IPS DF 6.9 (cell line): ENCODE results near the gene ZNF277.
A peak's percentile ranks its signal among the peaks of the same experiment; 100 is the strongest.

Experiments used
- DNase-seq: peaks from one replicate; pipeline ENCODE4 v3.0.0-alpha.2; 2013; ENCODE audit warnings: low read depth, low spot score
- H3K27ac ChIP-seq: one replicate; pipeline ENCODE4 v1.5.1; 2013; ENCODE audit warnings: low read length, control low read depth
- H3K27me3 ChIP-seq: 2 replicates; pipeline ENCODE4 v1.6.1; 2013; ENCODE audit warnings: mild to moderate bottlenecking, low read length; ENCODE audit not compliant: control insufficient read depth, insufficient read depth
- H3K36me3 ChIP-seq: 2 replicates; pipeline ENCODE4 v1.6.1; 2013; ENCODE audit warnings: low read length; ENCODE audit not compliant: control insufficient read depth, insufficient read depth
- H3K4me1 ChIP-seq: 2 replicates; pipeline ENCODE4 v1.6.1; 2013; ENCODE audit warnings: low read length; ENCODE audit not compliant: control insufficient read depth, insufficient read depth
- H3K4me3 ChIP-seq: 2 replicates; pipeline ENCODE4 v1.5.1; 2013; ENCODE audit warnings: mild to moderate bottlenecking, low read length
- H3K9me3 ChIP-seq: 2 replicates; pipeline ENCODE4 v1.6.1; 2013; ENCODE audit warnings: low read length, inconsistent platforms; ENCODE audit not compliant: control insufficient read depth, insufficient read depth
- WGBS: extraction: QIAGEN DNeasy Blood & Tissue Kit; methylation state at CpG from one replicate; pipeline ENCODE4 v1.1.7; 2013; ENCODE audit warnings: mixed read lengths, missing lambda C conversion rate; ENCODE audit not compliant: insufficient read length, insufficient coverage; 5-methylcytosine and 5-hydroxymethylcytosine counted together

The ZNF277 gene

DNA sequence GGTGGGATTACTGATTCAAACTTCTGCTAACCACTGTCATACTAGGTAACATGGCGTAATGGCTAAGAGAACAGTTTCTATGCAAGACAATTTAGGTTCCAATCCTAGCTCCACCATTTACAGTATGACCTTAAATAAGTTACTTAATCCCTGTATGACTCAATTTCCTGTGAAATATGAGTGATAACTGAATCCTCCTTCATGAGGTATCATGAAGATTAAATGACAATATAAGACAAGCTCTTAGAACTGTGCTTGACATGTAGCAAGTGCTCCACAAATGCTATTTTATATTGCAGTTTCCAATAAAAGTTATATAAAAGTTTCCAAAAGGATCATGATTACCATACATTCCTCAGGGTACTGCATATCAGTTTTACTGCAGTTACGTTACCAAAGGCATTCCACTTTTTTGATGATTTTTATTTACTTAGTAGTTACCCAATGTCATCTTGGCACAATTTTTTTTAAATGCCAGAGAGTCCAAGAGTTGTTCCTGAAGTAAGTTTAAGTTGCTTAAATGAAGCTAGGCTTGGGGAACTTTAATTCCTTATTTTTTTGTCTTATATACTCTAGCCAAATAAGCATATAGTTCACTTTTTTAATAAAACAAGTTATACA lies 7.3 kb upstream of the ZNF277 start:
- no peak for DNase-seq
- Histone ChIP-seq H3K4me1 (peaks cover 4% of the 10 kb centered on the region), H3K9me3 (no peaks in the 10 kb centered on the region), H3K4me3 (no peak overlapping the region), H3K27ac (no peak overlapping the region), H3K36me3 (no peaks in the 10 kb centered on the region), H3K27me3 (no peaks in the 10 kb centered on the region)
- no CpG with 5 or more reads among the region's 2 CpGs for WGBS

GRCh38 chr7:112199672-112200071 lies 6.8 kb upstream of the ZNF277 start:
- Histone ChIP-seq H3K4me1 (peaks cover 4% of the 10 kb centered on the region), H3K4me3 (no peak overlapping the region), H3K27me3 (no peaks in the 10 kb centered on the region), H3K36me3 (no peaks in the 10 kb centered on the region), H3K27ac (no peak overlapping the region), H3K9me3 (no peaks in the 10 kb centered on the region)
- WGBS: no CpG with 5 or more reads among the region's 1 CpG
- DNase-seq: no peak

DNA sequence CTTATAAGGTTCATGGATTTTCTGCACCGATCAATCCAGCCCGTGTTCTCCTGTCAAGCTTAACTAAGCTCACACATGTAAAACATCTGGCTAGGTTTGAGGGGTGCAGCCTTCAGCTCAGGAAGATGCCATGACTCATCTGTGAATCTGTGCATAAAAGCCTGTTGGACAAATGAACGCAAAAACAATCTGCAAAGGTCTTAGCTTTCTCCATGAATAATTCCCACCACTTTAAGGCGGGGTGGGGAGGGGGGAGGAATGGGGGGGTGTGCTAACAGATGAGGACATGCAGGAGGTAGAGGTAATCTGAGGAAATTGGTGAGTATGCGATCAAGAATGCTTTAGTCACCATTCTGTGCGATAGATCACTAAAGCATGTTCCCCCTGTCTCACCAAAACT lies 5.1 kb upstream of the ZNF277 start:
- H3K4me1 ChIP-seq: peaks cover 2% of the 10 kb centered on the region

DNA sequence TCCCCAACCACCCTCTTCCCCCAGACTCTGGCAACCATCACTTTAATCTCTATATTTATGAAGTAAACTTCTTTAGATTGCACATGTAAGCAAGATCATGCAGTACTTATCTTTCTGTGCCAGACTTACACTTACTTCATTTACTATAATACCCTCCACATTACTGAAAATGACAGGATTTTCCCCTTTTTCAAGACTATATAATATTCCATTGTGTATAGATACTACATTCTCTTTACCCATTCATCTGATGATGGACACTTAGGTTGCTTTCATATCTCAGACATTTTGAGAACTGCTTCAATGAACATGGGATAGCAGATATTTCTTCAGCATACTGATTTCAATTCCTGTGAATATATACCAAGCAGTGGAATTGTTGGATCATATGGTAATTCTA lies 4.7 kb upstream of the ZNF277 start:
- DNase-seq: no peak
- no peaks in the 10 kb centered on the region for H3K27me3 ChIP-seq
- H3K27ac ChIP-seq: no peak overlapping the region
- H3K4me1 ChIP-seq: peaks cover 1% of the 10 kb centered on the region; the same call in 1 of the 2 replicates
- no peak overlapping the region for H3K4me3 ChIP-seq
- no peaks in the 10 kb centered on the region for H3K9me3 ChIP-seq
- H3K36me3 ChIP-seq: no peaks in the 10 kb centered on the region

More for the DNA sequence above, 5.1 kb upstream of the ZNF277 start:
- H3K9me3 ChIP-seq: no peaks in the 10 kb centered on the region
- DNase-seq: no peak
- no CpG with 5 or more reads among the region's 6 CpGs for WGBS
- H3K27ac ChIP-seq: no peak overlapping the region
- H3K4me3 ChIP-seq: no peak overlapping the region
- no peaks in the 10 kb centered on the region for H3K27me3 ChIP-seq
- H3K36me3 ChIP-seq: no peaks in the 10 kb centered on the region

- WGBS: no CpG with 5 or more reads among the region's 2 CpGs
- H3K4me1 ChIP-seq: peaks cover 1% of the 10 kb centered on the region; the same call in 1 of the 2 replicates
- no peaks in the 10 kb centered on the region for H3K27me3 ChIP-seq
- no peak for DNase-seq
- no peaks in the 10 kb centered on the region for H3K9me3 ChIP-seq
- H3K36me3 ChIP-seq: no peaks in the 10 kb centered on the region
- H3K4me3 ChIP-seq: no peak overlapping the region
- H3K27ac ChIP-seq: no peak overlapping the region
Measured at GRCh38 chr7:112202816-112203215, 3.7 kb upstream of the ZNF277 start.

GRCh38 chr7:112203365-112203739 lies 3.1 kb upstream of the ZNF277 start:
- Histone ChIP-seq H3K36me3 (no peaks in the 10 kb centered on the region), H3K27me3 (no peaks in the 10 kb centered on the region), H3K9me3 (no peaks in the 10 kb centered on the region), H3K4me1 (no peaks in the 10 kb centered on the region; the same call in 1 of the 2 replicates), H3K4me3 (no peak overlapping the region), H3K27ac (no peak overlapping the region)
- 100% methylated on average over 2 of the region's 4 CpGs for WGBS
- DNase-seq: no peak

- no peak for DNase-seq
- H3K27ac ChIP-seq: no peak overlapping the region
Measured at GRCh38 chr7:112204499-112205342, 1.8 kb upstream of the ZNF277 start.

GRCh38 chr7:112205343-112206237 lies 905 bp upstream of the ZNF277 start:
- Histone ChIP-seq H3K9me3 (no peaks in the 10 kb centered on the region), H3K4me3 (peak overlapping the region; percentile 88), H3K27me3 (no peaks in the 10 kb centered on the region), H3K4me1 (no peaks in the 10 kb centered on the region; the same call in 1 of the 2 replicates), H3K36me3 (no peaks in the 10 kb centered on the region), H3K27ac (no peak overlapping the region)
- WGBS: no CpG with 5 or more reads among the region's 69 CpGs
- DNase-seq: no peak

More at GRCh38 chr7:112204499-112205342, 1.8 kb upstream of the ZNF277 start:
- no peaks in the 10 kb centered on the region for H3K36me3 ChIP-seq
- no CpG with 5 or more reads among the region's 14 CpGs for WGBS
- peak overlapping the region; percentile 88; the same call in 1 of the 2 replicates for H3K4me3 ChIP-seq
- no peaks in the 10 kb centered on the region for H3K27me3 ChIP-seq
- no peaks in the 10 kb centered on the region for H3K9me3 ChIP-seq
- H3K4me1 ChIP-seq: no peaks in the 10 kb centered on the region; the same call in 1 of the 2 replicates

DNA sequence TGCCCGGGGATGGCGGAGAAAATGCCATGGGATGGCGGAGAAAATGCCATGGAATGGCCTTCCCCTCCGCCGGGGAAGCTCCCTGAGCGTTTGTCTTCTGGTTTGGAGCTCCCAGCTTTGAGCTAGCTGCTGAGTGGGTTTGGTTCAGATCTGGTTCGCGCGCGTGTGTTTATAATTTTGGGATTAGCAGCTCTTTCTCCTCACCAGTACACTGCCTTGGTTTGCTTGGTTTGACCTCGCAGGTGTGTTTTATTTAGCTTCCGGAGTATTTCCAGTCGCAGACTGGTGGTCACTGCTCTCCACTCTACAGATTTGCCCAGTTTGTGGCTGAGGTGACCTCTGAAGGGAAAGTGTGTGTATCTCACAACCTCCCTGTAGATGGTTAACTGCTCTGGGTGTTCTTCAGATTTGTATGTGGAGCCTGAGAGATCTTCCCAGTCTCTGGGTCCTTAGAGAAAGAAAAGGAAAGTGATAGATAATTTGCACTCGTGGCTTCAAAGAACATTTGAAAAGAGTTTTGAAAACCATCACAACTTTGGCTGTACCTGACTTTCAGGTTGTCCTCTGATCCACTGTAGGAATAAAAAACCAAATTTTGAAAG lies 597 bp downstream of the ZNF277 start:
- Histone ChIP-seq H3K36me3 (no peaks in the 10 kb centered on the region), H3K27me3 (no peaks in the 10 kb centered on the region), H3K4me1 (no peaks in the 10 kb centered on the region; the same call in 1 of the 2 replicates), H3K9me3 (no peaks in the 10 kb centered on the region), H3K27ac (no peak overlapping the region), H3K4me3 (peak overlapping the region; percentile 99)
- no peak for DNase-seq
- no CpG with 5 or more reads among the region's 14 CpGs for WGBS

DNA sequence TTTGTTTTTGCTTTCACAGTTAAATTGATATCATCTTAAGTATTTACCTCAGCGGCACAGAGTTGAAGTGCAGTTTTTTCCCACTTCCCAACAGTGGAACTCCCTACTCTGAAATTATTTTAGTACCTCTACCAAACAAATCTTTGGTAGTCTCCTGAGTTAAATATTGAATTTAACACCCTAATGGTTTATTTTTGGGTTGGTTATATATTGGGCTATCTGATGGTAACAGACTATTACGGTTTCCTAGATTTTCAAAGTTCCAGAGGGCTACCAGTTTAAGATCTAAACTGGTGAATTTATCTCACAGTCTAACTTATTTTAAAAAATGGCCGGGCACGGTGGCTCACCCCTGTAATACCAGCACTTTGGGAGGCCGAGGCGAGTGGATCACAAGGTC lies 1.3 kb downstream of the ZNF277 start:
- H3K36me3 ChIP-seq: no peaks in the 10 kb centered on the region
- H3K27ac ChIP-seq: no peak overlapping the region
- no CpG with 5 or more reads among the region's 6 CpGs for WGBS
- no peaks in the 10 kb centered on the region for H3K9me3 ChIP-seq
- no peaks in the 10 kb centered on the region; the same call in 1 of the 2 replicates for H3K4me1 ChIP-seq
- no peaks in the 10 kb centered on the region for H3K27me3 ChIP-seq
- H3K4me3 ChIP-seq: no peak overlapping the region
- DNase-seq: no peak
